ENCODE data around the gene TOP2A.

DNA sequence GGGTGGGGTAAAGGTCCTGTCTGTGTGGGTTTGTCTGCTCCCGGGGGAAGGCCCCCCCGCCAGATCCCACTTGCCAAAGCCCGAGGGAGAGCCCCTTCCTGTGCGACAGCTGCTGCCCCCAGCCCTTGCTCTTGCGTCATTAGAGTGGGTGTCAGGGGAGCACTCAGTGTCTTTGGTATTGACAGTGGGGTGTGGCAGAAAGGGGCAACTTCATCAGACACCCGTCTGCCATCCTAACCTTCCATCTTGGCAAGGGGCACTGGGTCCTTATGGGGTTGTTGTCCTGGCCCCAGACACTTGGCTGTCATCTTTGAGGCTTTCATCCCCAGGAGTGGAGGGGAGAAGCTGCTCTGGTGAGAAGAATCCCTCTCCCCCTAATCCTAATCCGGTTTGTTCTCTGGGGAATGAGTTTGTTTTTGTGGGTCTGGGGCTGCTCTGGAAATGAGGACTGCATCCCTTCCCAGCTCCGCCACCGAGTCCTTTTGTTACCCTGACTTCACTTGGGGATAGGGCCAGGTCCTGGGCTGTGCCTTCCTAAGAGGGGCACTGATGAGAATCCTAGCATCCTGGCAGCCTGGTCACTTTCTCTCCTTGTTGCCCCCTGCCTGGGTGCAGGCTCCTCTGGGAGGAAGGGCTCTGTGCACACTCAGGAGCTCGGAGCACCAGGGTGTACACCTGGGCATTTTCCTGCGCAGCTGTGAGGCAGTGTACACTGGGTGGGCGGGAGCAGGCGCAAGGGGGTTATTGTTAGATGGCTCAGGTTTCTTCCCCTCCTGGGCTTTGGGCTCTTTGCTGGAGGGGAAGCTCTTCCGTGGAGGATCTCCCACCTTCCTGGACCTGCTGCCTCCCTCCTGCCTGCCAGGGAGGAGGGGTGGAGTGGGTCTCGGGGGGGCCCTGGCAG is 74.2 kb downstream of the TOP2A start:
- TF ChIP-seq, protein P1, sequence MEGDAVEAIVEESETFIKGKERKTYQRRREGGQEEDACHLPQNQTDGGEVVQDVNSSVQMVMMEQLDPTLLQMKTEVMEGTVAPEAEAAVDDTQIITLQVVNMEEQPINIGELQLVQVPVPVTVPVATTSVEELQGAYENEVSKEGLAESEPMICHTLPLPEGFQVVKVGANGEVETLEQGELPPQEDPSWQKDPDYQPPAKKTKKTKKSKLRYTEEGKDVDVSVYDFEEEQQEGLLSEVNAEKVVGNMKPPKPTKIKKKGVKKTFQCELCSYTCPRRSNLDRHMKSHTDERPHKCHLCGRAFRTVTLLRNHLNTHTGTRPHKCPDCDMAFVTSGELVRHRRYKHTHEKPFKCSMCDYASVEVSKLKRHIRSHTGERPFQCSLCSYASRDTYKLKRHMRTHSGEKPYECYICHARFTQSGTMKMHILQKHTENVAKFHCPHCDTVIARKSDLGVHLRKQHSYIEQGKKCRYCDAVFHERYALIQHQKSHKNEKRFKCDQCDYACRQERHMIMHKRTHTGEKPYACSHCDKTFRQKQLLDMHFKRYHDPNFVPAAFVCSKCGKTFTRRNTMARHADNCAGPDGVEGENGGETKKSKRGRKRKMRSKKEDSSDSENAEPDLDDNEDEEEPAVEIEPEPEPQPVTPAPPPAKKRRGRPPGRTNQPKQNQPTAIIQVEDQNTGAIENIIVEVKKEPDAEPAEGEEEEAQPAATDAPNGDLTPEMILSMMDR (IDR thresholded peaks at IDR 0.05), result no peak
- TF ChIP-seq POLR2A (IDR thresholded peaks at IDR 0.05), result no peak

Measured in gastroesophageal sphincter (tissue), 3 donors.